HG03175 (cell line): ENCODE data around the gene PROK2.

ENCODE experiments used
- ATAC-seq: cut with Tn5 transposase; IDR thresholded peaks from one replicate; pipeline ENCODE4 v1.9.1; 2021; ENCODE audit warnings: mild to moderate bottlenecking, moderate library complexity; ENCODE audit not compliant: unreplicated experiment

Gene PROK2, protein sequence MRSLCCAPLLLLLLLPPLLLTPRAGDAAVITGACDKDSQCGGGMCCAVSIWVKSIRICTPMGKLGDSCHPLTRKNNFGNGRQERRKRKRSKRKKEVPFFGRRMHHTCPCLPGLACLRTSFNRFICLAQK

GRCh38 chr3:71784914-71785531 is at the start of gene PROK2:
Gene PROK2 (minus strand): TSS chr3:71785148. CDS start chr3:71785052, 96 bp downstream.
- ATAC-seq = no peak

DNA sequence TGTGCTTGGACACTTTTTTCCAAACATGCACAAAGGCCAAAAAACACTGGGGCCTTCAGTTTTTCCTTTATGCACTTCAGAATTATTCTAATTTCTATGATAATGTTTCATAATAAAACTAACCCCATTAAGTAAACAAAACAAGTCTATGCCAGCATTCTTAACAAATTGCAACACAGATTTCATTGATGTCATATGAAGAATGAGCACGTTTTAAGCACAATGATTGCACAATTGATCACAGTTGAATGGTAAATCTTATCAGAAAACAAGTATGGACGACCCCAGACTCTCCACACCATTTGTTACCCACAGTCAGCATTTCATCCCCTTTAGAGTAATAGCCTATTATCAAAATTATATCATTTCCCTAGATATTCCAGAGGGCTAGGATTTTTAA is 46.7 kb upstream of the PROK2 start:
- no peak for ATAC-seq

DNA sequence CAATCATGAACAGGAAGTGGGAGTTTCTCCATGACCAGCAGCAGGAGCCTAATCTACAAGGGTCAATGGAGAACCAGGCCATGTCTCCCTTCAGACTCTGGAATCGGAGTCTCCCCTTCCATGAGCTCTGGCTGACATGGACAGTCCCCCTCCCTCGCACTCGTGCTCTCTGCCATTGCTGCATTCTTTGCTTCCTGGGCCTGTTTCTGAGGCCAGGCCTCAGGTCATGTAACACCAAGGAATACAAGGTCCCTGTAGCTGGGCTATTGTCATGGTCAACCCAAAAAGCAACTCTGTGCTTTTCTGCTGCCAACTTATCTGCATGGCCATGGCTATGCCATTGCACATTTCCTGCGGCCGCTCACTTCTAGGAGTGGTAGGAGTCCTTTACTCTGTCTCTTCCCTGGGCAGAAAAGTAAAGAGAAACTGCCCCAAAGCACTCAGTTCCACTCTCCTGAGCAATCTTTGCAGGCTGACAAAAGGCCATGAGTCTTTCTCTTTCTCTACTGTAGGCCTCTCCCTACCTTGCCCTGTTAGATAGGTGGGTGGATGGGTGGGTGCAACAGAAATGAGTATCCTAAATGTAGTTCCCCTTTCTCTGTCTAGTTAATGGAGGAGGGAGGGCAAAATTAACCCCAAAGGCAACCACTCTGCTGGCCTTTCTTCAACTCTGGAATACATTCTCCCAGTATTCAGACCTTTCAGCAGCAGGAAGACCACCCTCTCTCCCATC is 40.8 kb upstream of the PROK2 start:
- ATAC-seq = no peak

DNA sequence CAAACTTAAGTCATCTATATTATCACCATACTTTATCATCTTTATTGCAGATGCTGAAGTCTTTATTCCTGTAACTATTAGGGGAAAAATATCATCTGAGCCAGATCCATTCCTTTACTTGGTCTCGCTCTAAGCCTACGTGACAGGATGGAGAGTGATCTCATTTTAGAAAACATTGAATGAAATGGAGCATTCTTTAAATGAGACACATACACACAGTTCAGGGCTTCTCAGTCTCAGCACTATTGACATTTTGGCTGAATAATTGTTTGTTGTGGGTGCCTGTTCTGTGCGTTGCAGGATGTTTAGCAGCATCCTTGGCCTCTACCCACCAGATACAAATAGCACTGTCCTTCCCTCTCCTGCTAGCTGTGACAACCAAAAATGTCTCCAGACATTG is 36.2 kb upstream of the PROK2 start:
- ATAC-seq = no peak

DNA sequence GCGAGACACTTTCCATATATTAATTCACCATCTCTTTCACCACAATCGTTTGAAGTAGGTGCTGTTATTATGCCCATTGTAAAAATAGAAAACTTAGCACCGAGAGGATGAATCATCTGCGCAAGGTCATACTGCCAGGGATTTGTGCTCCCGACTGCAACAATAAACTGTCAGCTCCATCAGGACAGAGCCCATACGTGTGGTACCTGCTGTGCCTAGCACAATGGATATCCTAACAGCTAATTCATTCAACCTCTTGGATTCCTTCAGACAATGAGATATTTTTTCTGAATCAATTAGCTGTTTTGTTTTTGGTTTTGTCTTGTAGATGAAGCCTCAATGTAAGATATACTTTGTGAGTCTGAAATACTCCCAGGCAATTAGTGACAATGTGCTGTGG is 32.3 kb upstream of the PROK2 start:
- no peak for ATAC-seq

GRCh38 chr3:71816767-71817156 is 31.8 kb upstream of the PROK2 start:
- no peak for ATAC-seq

DNA sequence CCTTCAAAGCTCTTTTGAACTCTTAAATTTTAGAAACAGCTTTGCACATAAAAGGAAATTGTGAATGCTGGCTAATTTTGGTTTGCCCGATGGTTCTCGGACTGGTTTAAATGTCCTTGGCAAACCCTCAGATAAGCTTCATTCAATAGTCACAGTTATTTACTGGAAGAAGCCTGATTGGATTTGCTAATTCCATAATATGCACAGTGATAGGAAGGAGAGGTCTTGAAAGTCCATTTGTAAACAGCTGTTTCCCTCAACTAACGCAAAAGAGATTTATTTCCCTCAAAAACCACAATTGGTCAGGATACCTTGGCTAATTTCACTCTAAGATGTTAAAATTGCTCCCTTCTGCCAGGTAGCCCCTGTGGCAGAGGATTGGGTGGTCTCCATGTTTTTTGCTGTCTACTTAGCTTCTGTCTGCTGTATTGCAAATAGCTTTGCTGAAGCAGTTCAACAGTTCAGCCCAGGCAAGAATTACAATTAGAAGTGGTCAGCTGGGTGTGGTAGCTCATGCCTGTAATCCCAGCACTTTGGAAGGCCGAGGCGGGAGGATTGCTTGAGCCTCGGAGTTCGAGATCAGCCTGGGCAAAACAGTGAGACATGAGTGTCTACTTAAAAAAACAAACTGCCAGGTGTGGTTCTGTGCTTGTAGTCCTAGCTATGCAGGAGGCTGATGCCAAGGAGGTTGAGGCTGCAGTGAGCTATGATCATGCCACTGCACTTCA is 30.6 kb upstream of the PROK2 start:
- ATAC-seq = no peak

GRCh38 chr3:71813704-71814103 is 28.8 kb upstream of the PROK2 start:
- no peak for ATAC-seq

DNA sequence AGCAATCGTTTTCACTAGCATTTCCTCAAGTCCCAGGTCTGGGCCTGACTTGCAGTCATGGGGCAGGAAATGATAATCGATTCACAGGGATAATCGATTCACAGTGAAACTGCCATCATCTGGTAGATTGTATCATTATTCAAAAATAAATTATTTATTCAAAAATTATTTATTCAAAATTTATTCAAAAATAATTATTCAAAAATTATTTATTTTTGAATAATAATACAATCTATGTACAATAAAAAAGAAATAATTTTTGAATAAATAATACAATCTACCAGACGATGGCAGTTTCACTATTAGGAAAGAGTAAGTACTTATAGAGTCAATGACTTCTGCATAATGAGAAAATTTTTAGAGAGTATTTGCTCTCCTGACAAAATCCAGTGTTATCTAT is 28.1 kb upstream of the PROK2 start:
- no peak for ATAC-seq

GRCh38 chr3:71810056-71810455 is 25.1 kb upstream of the PROK2 start:
- ATAC-seq = no peak

DNA sequence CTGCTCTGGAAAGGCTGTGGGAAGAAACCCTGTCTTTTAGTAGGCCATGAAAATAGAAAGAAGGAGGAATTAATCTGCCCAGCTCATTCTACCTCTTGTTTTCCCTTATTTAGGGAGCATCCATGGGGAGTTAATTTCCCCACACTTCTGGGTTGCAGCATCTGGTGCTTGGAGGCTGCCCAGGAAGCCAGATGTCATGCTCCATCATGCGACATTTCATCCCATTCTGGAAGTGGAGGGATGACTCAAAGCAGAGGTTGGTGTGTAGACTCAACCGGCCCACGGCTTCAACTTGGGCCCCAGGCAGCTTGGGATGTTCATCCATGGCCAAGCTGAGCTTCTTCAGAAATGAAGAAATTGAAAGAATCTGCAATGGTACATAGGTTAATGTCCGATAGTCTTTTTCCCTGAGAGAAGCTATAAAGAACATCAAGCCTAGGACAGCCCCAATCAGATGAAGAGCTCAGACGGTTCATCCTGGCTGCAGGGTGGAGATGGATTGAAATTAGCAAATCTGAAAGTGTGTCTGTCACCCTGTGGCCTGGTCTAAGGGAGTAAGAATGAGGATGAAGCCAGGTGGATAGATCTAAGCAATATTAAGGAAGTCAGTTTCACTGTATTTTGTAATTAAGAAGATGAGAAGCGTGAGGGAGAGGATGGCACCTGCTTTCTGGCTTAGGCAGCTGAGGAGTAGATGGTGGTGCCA is 24.5 kb upstream of the PROK2 start:
- no peak for ATAC-seq

DNA sequence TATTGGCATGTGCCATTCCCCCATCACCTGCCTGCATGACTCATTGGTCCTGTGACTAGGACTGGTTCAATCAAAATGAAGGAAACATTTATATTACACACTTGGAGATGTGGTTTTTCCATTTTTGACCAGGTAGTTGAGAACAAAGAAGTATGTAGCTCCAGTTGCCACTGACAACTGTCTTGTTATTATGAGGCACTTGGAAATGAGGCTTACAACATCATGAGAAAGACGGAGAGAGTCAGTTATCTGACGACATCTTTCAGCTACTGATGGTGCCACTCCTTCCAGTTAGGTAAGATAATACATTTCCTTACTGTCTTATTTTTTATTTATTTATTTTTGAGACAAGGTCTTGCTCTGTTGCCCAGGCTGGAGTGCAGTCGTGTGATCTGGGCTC is 21.8 kb upstream of the PROK2 start:
- ATAC-seq = no peak

DNA sequence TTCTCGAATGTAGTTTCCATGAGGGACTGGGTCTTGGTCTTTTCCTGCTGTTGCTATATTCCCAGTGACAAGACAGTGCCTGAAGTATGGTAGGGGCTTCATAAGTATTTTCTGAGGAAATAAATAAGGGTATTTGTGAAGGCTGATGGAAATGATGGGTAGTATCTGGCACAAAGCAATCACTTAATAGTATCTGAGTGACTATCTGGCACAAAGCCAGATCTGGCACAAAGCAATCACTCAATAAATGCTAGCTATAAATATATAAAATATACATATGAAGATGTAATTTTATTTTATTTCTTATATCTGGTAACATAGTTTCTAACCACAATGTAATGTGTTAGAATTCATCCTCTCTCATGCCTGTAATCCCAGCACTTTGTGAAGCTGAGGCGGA is 20.7 kb upstream of the PROK2 start:
- no peak for ATAC-seq

GRCh38 chr3:71805199-71805598 is 20.3 kb upstream of the PROK2 start:
- no peak for ATAC-seq

GRCh38 chr3:71803248-71803647 is 18.3 kb upstream of the PROK2 start:
- no peak for ATAC-seq

GRCh38 chr3:71801986-71802385 is 17.0 kb upstream of the PROK2 start:
- no peak for ATAC-seq

- ATAC-seq = no peak
These were observed 15.1 kb upstream of the PROK2 start for GRCh38 chr3:71800023-71800422.

DNA sequence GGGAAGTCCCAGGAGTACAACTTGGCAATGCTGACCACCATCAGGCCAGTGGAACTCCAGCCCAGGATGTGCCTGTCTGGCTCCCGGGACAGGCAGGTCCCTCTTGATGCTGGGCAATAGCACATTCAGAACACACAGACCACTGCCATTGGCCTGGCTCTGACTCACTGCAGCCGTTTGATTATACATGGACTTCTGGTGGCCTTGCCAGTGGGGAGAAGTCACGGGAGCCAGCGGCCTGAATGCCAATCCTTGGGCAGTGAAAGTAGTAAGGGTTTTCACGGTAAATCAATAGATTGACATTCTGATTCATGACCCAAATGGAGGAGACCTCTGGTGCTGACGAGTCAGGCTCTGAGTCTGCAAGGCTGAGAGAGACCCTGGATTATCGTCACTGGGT is 12.5 kb upstream of the PROK2 start:
- no peak for ATAC-seq

- no peak for ATAC-seq
These were observed 11.3 kb upstream of the PROK2 start for GRCh38 chr3:71796290-71796689.

DNA sequence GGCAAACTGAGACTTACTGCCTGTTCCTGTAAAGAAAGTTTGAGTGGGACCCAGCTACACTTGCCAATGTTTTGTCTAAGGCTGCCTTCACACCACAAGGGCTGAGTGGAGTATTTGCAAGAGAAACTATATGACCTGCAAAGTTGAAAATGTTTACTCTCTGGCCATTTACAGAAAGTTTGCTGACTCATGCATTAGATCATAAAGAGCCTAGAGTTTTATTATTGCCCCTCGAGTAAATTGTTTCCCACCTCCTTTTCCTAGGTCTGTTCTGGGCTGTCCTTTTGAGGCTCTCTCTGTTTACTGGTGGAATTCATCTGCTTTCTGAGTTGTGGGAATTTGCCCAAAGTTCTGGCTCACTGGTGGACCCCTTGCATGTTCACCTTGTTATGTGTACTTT is 6.7 kb upstream of the PROK2 start:
- no peak for ATAC-seq

GRCh38 chr3:71789922-71790321 is 5.0 kb upstream of the PROK2 start:
- no peak for ATAC-seq
